Osteocyte (in vitro differentiated cells): Measurements from ENCODE around the gene MRPS2. TPM values are rescaled to one million over a fixed set of nuclear protein-coding genes. Genes with fewer than 3 reads are reported as not detected.

Source experiments
- DNase-seq: peaks from one replicate; pipeline ENCODE4 v3.0.0; 2021; ENCODE audit warnings: mixed read lengths; ENCODE audit not compliant: unreplicated experiment; ENCODE audit errors: extremely low spot score
- H3K27ac Mint-ChIP-seq: one replicate; pipeline ENCODE4 v1.8.0; 2021; ENCODE audit warnings: mild to moderate bottlenecking, mixed read lengths; ENCODE audit not compliant: unreplicated experiment
- H3K27me3 Mint-ChIP-seq: one replicate; pipeline ENCODE4 v1.8.0; 2021; ENCODE audit warnings: mixed read lengths; ENCODE audit not compliant: unreplicated experiment
- H3K36me3 Mint-ChIP-seq: one replicate; pipeline ENCODE4 v1.8.0; 2021; ENCODE audit warnings: mixed read lengths; ENCODE audit not compliant: unreplicated experiment
- H3K4me1 Mint-ChIP-seq: one replicate; pipeline ENCODE4 v1.8.0; 2021; ENCODE audit warnings: mixed read lengths; ENCODE audit not compliant: unreplicated experiment
- H3K4me3 Mint-ChIP-seq: one replicate; pipeline ENCODE4 v1.8.0; 2021; ENCODE audit warnings: mild to moderate bottlenecking, moderate library complexity, mixed read lengths; ENCODE audit not compliant: unreplicated experiment
- H3K9me3 Mint-ChIP-seq: one replicate; pipeline ENCODE4 v1.8.0; 2021; ENCODE audit warnings: mixed read lengths; ENCODE audit not compliant: unreplicated experiment
- CTCF ChIP-seq: fragments of 200-600 bp; sonication (generic); IDR thresholded peaks from 2 replicates; pipeline ENCODE4 v1.5.0; 2021; ENCODE audit warnings: antibody characterized with exemption, mild to moderate bottlenecking, moderate library complexity
- total RNA-seq: library from RNA; stranded (reverse); gene quantifications from 2 replicates; pipeline ENCODE4 v1.2.1, GENCODE V29; 2021

MRPS2 gene
- total RNA-seq, 1 donor from 2014 or later, result 33.4 TPM

DNA sequence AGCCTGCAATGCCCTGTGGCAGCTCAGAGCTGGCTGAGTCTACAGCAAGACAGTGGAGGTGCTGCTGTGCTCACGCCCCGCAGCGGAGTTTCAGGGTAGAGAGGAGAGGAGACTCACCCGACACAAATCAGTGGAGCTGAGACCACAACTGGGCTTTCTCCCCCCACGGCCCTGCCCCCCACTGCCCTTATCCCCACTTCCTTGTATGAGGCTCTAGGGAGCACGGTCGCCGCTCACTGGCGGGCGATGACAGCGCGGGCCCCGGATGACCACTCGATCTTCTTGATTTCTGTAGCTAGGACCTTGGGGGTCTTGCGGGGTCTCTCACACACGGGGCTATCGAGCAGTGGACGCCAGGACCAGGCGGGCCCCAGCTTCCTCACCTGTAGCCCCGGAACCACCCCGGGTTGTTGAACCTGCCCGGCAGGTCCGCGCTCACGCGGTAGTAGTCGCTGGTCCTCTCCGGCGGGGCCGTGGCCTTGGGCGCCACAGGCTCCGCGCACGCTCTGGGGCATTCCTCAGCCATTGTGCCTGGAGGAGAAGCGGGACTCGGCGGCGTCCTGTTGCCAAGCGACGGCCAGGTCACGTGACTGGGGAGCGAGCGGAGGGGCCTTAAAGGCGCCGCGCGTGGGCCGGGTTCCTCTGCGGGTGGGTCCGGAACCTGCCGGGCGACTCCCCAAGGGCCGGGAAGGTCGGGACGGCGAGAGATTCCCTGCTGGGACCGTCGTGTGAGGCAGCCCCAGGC is 984 bp upstream of the MRPS2 start:
- Mint-ChIP-seq H3K4me1 (peaks cover 12% of the 10 kb centered on the region), H3K36me3 (peaks cover 11% of the 10 kb centered on the region), H3K27ac (no peak overlapping the region), H3K4me3 (peak overlapping the region; percentile 94), H3K27me3 (no peaks in the 10 kb centered on the region), H3K9me3 (no peaks in the 10 kb centered on the region)
- TF ChIP-seq CTCF, result no peak
- DNase-seq, result peak; percentile 95

- Mint-ChIP-seq H3K9me3 (no peaks in the 10 kb centered on the region), H3K27me3 (no peaks in the 10 kb centered on the region), H3K4me3 (peak overlapping the region; percentile 94), H3K4me1 (peaks cover 12% of the 10 kb centered on the region), H3K27ac (no peak overlapping the region), H3K36me3 (peaks cover 14% of the 10 kb centered on the region)
- DNase-seq, result no peak
- TF ChIP-seq CTCF, result no peak
Observed at GRCh38 chr9:135500071-135500524, 384 bp upstream of the MRPS2 start.

GRCh38 chr9:135501261-135502167 is 1.0 kb downstream of the MRPS2 start:
- peaks cover 16% of the 10 kb centered on the region for H3K36me3 Mint-ChIP-seq
- DNase-seq, result no peak
- H3K27ac Mint-ChIP-seq, result peak overlapping the region; percentile 47
- TF ChIP-seq CTCF, result no peak
- H3K27me3 Mint-ChIP-seq, result no peaks in the 10 kb centered on the region
- no peaks in the 10 kb centered on the region for H3K9me3 Mint-ChIP-seq
- H3K4me1 Mint-ChIP-seq, result peaks cover 12% of the 10 kb centered on the region
- peak overlapping the region; percentile 94 for H3K4me3 Mint-ChIP-seq

GRCh38 chr9:135502168-135502872 is 1.8 kb downstream of the MRPS2 start:
- no peak overlapping the region for H3K27ac Mint-ChIP-seq
- H3K4me3 Mint-ChIP-seq, result peak overlapping the region; percentile 94
- no peak for DNase-seq
- TF ChIP-seq CTCF, result no peak
- peaks cover 12% of the 10 kb centered on the region for H3K4me1 Mint-ChIP-seq
- H3K9me3 Mint-ChIP-seq, result no peaks in the 10 kb centered on the region
- no peaks in the 10 kb centered on the region for H3K27me3 Mint-ChIP-seq
- H3K36me3 Mint-ChIP-seq, result peaks cover 16% of the 10 kb centered on the region
